PFSK-1 (cell line): ENCODE results near the gene DACT2.

ENCODE experiments used
- FOXP2 ChIP-seq: optimal IDR thresholded peaks from 2 replicates; pipeline ENCODE3; 2011; ENCODE audit warnings: borderline replicate concordance, control low read depth, inconsistent platforms; ENCODE audit not compliant: insufficient read depth; ENCODE audit errors: extremely low read length, extremely low read depth
- POLR2AphosphoS5 ChIP-seq: IDR thresholded peaks from 2 replicates; pipeline ENCODE4 v1.6.1; 2012; ENCODE audit warnings: low read depth, mild to moderate bottlenecking, control low read depth, low read length, moderate library complexity
- SIN3A ChIP-seq: IDR thresholded peaks from 2 replicates; pipeline ENCODE4 v1.6.1; 2012; ENCODE audit warnings: mild to moderate bottlenecking, low read length, moderate library complexity, borderline replicate concordance; ENCODE audit not compliant: insufficient read depth
- TAF1 ChIP-seq: IDR thresholded peaks from 2 replicates; pipeline ENCODE4 v1.6.1; 2012; ENCODE audit warnings: low read length, control low read depth, borderline replicate concordance; ENCODE audit not compliant: insufficient read depth
- TF ChIP-seq, protein P1 (sequence below), 2 experiments: IDR thresholded peaks; 2 replicates each; pipeline versions ENCODE4 v1.6.1 to v1.8.0; 2011 to 2012; ENCODE audit warnings: low read depth in 2 of 2, low read length in 2 of 2, control low read depth in 1 of 2, inconsistent platforms in 1 of 2, mild to moderate bottlenecking in 1 of 2, moderate library complexity in 1 of 2; ENCODE audit not compliant: insufficient read depth in 1 of 2

Gene DACT2

DNA sequence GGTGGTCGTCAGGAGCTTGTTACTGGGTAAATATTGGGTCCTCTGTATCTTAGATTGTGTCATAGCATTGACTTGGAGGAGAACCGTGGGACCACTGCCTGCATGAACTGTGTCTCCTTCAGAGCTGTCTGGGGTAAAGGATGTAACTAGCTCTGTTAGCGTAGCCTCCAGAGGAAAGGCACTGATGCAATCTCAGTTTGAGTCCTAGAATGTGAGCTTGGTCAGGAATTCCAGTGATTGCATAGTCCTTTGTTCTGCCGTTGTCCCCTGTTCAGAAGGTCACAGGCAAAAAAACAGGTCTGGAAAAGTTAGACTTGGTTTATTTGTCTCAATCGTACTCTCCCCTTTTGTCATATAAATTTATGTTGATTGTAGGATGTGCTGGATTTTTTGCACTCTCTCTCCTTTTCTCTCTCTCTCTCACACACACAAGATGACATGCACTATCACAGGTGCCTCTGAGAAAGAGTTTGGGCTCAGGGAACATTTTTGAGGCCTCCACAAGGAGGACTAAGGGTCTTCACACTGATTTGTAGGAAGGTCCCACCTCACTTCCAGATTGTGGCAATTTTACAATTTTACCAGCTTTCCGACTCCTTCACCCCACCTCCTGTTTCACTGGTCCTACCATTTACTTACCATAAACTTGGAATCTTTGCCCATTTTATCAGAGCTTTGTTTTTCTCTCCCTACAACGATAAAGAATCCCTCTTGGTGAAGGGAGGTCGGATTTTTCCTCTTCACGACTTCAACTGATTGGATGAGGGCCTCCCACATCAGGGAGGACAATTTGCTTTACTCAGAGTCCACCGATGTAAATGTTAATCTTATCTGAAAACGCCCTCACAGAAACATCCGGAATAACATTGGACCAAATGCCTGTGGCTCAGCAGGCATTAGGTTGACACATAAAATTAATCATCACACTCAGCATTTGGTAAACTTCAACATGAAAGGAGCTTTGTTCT lies 7.0 kb upstream of the DACT2 start:
- TF ChIP-seq SIN3A (no peak), POLR2AphosphoS5 (no peak), FOXP2 (no peak), TAF1 (no peak)
- TF ChIP-seq, protein P1, sequence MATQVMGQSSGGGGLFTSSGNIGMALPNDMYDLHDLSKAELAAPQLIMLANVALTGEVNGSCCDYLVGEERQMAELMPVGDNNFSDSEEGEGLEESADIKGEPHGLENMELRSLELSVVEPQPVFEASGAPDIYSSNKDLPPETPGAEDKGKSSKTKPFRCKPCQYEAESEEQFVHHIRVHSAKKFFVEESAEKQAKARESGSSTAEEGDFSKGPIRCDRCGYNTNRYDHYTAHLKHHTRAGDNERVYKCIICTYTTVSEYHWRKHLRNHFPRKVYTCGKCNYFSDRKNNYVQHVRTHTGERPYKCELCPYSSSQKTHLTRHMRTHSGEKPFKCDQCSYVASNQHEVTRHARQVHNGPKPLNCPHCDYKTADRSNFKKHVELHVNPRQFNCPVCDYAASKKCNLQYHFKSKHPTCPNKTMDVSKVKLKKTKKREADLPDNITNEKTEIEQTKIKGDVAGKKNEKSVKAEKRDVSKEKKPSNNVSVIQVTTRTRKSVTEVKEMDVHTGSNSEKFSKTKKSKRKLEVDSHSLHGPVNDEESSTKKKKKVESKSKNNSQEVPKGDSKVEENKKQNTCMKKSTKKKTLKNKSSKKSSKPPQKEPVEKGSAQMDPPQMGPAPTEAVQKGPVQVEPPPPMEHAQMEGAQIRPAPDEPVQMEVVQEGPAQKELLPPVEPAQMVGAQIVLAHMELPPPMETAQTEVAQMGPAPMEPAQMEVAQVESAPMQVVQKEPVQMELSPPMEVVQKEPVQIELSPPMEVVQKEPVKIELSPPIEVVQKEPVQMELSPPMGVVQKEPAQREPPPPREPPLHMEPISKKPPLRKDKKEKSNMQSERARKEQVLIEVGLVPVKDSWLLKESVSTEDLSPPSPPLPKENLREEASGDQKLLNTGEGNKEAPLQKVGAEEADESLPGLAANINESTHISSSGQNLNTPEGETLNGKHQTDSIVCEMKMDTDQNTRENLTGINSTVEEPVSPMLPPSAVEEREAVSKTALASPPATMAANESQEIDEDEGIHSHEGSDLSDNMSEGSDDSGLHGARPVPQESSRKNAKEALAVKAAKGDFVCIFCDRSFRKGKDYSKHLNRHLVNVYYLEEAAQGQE (IDR thresholded peaks at IDR 0.05; ENCODE audit: insufficient read depth in 1 of 2, low read depth in 2 of 2, low read length in 2 of 2) = no peak

DNA sequence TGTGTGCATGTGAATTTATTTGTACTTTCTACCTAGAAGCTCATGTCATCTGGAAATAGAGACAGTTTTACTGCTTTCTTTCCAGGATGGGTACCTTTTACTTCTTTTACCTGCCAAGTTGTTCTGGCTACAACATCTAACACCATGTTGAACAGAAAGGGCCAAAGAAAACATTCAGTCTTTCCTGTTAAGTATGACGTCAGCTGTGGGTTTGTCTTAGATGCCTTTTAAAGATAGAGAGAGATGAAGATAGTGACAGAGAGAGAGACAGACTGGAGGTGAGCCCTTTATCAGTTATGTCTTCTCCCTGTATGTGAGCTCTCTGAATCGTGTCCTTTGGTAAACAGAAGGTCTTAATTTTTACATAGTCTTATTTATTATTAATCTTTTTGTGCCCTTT lies 3.4 kb upstream of the DACT2 start:
- TF ChIP-seq, protein P1 (IDR thresholded peaks at IDR 0.05; ENCODE audit: insufficient read depth in 1 of 2, low read depth in 2 of 2, low read length in 2 of 2) = no peak
- no peak for TF ChIP-seq TAF1
- no peak for TF ChIP-seq POLR2AphosphoS5

DNA sequence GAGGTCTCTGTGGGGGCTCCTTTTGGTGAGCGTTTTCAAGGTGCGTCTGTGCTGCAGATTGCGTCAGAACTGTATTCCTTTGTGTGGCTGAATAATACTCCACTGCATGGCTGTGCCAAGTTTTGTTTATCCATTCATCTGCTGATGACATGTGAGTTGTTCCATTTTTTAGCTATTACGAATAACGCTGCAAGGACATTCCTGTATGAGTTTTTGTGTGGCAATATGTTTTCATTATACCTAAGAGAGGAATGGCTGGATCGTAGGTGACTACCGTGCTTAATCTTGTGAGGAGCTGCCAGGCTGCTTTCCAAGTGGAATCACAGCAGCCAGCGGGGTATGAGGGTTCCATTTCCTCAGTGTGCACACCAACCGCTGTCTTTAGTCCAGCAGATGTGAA lies 1.1 kb upstream of the DACT2 start:
- TF ChIP-seq SIN3A = no peak
- no peak for TF ChIP-seq FOXP2
- TF ChIP-seq POLR2AphosphoS5 = no peak
- TF ChIP-seq, protein P1 (IDR thresholded peaks at IDR 0.05; ENCODE audit: insufficient read depth in 1 of 2, low read depth in 2 of 2, low read length in 2 of 2) = no peak
- TF ChIP-seq TAF1 = no peak

DNA sequence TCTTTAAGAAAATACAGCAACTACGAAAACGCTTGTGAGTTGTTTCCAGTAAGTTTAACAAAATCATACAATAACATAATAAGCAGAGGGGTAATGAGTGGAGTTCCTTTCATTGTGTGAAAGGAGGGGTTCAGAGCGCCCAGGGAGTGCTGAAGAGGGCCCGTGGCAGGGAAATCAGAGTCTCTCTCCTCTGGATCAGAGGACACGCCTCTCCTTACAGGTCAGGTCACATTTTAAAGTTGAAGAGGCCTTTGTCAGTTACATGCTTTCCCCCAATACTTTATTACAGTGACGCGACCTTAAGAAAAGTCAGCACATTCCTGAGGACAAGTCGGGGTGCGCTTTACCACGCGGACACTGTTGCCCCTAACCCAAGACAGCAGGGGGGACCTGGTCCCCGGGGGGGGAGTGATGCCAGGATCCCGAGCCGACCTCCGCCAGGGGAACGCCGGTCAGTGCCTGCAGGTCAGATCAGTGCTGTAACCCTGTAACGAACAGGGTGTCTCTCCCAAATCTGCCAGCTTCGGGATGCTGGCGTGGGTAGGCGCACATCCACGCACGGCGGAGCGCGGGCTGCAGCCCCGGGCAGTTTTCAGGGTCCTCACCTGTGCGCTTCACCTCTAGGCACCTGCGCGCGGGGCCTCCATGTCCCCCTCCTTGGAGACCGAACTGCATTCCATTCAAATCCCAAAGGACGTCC lies 848 bp downstream of the DACT2 start:
- TF ChIP-seq, protein P1 (IDR thresholded peaks at IDR 0.05; ENCODE audit: insufficient read depth in 1 of 2, low read depth in 2 of 2, low read length in 2 of 2) = no peak
- TF ChIP-seq POLR2AphosphoS5 = no peak
- no peak for TF ChIP-seq SIN3A
- no peak for TF ChIP-seq FOXP2
- TF ChIP-seq TAF1 = no peak
